A549 (cell line): ENCODE measurements around the gene JARID2. TPM values are rescaled to one million over a fixed set of nuclear protein-coding genes. Genes with fewer than 3 reads are reported as not detected.

Source experiments
- ATAC-seq, 2 experiments: fragments of 200-7000 bp in 1 of 2; fragments of >200 bp in 1 of 2; cut with Nextera tagmentation in 1 of 2; cut with Tn5 transposase in 1 of 2; 3 replicates each; pipeline versions ENCODE4 v1.8.0 to v1.9.1; 2018 to 2020; ENCODE audit warnings: mild to moderate bottlenecking in 1 of 2, moderate library complexity in 1 of 2
- CTCF ChIA-PET: fragments of 300-600 bp; sonication (Branson Sonifier 250); formaldehyde crosslinking; extraction: SDS; loops from one replicate; lab custom pipeline; 2021; ENCODE audit warnings: antibody characterized with exemption, inconsistent platforms; lab: Yijun Ruan, JAX
- POLR2A ChIA-PET: fragments of 350-600 bp; formaldehyde crosslinking; extraction: SDS; loops from one replicate; lab custom pipeline; 2021; ENCODE audit warnings: antibody characterized with exemption, inconsistent platforms; lab: Yijun Ruan, JAX
- DNase-seq, 2 experiments: peaks; one replicate each; pipeline versions ENCODE4 v3.0.0 to v3.0.0-alpha.2; 2011 to 2016; ENCODE audit warnings: low read depth in 1 of 2, low spot score in 1 of 2
- FAIRE-seq: peaks from 2 replicates; lab custom pipeline; 2011; peaks lifted over from hg19 to GRCh38; lab: Jason Lieb, UNC
- H3K27ac ChIP-seq, 2 experiments: fragments of >200 bp; sonication (Bioruptor Twin); formaldehyde crosslinking; 3 replicates each; pipeline ENCODE4 v1.5.1; 2016 to 2017
- H3K4me1 ChIP-seq: fragments of >200 bp; sonication (Bioruptor Twin); formaldehyde crosslinking; 3 replicates; pipeline ENCODE4 v1.6.1; 2016
- H3K4me2 ChIP-seq: fragments of >200 bp; sonication (Bioruptor Twin); formaldehyde crosslinking; 3 replicates; pipeline ENCODE4 v1.6.1; 2016
- H3K4me3 ChIP-seq: fragments of >200 bp; sonication (Bioruptor Twin); formaldehyde crosslinking; 3 replicates; pipeline ENCODE4 v1.5.1; 2016
- H3K9me3 ChIP-seq: fragments of >200 bp; sonication (Bioruptor Twin); formaldehyde crosslinking; 3 replicates; pipeline ENCODE4 v1.6.1; 2016
- ATOH8 ChIP-seq: fragments of 250-450 bp; sonication (Bioruptor Pico); IDR thresholded peaks from 2 replicates; pipeline ENCODE4 v1.5.0; 2020; ENCODE audit warnings: low read depth, mild to moderate bottlenecking, moderate library complexity
- BCL3 ChIP-seq: fragments of >200 bp; sonication (Bioruptor Twin); formaldehyde crosslinking; IDR thresholded peaks from 3 replicates; pipeline ENCODE4 v1.6.1; 2016
- BHLHE40 ChIP-seq: IDR thresholded peaks from 2 replicates; pipeline ENCODE4 v1.6.1; 2012; ENCODE audit warnings: low read depth, low read length, inconsistent platforms
- CBX2 ChIP-seq: fragments of 200-600 bp; sonication (generic); IDR thresholded peaks from 2 replicates; pipeline ENCODE4 v1.6.1; 2016; ENCODE audit warnings: low read depth, mild to moderate bottlenecking, borderline replicate concordance
- CBX8 ChIP-seq: fragments of 200-600 bp; sonication (generic); IDR thresholded peaks from 2 replicates; pipeline ENCODE4 v1.6.1; 2016
- CHD4 ChIP-seq: fragments of 200-600 bp; sonication (generic); IDR thresholded peaks from 2 replicates; pipeline ENCODE4 v1.6.1; 2016; ENCODE audit warnings: antibody characterized with exemption, mild to moderate bottlenecking, borderline replicate concordance
- ELK1 ChIP-seq: fragments of 150-350 bp; IDR thresholded peaks from 2 replicates; pipeline ENCODE4 v1.6.1; 2014; ENCODE audit warnings: low read depth, mild to moderate bottlenecking, low read length
- EP300 ChIP-seq, 2 experiments: fragments of >200 bp; sonication (Bioruptor Twin); formaldehyde crosslinking; IDR thresholded peaks; 2 replicates in 1 of 2; 3 replicates in 1 of 2; pipeline ENCODE4 v1.6.1; 2016 to 2017
- ESRRA ChIP-seq: fragments of 150-350 bp; IDR thresholded peaks from 2 replicates; pipeline ENCODE4 v1.6.1; 2014; ENCODE audit warnings: mild to moderate bottlenecking, low read length, borderline replicate concordance
- FOSB ChIP-seq: fragments of 250-450 bp; sonication (Bioruptor Pico); IDR thresholded peaks from 2 replicates; pipeline ENCODE4 v1.5.0; 2020; ENCODE audit warnings: mild to moderate bottlenecking, moderate library complexity
- FOSL2 ChIP-seq, 2 experiments: fragments of 450-650 bp in 1 of 2; fragments of >200 bp in 1 of 2; sonication (Bioruptor Twin) in 1 of 2; formaldehyde crosslinking; IDR thresholded peaks; 2 replicates each; pipeline versions ENCODE4 v1.5.0 to v1.6.1; 2016 to 2020; ENCODE audit warnings: mild to moderate bottlenecking in 1 of 2, moderate library complexity in 1 of 2
- FOXS1 ChIP-seq: fragments of 250-450 bp; sonication (Bioruptor Pico); IDR thresholded peaks from 2 replicates; pipeline ENCODE4 v1.5.0; 2020; ENCODE audit warnings: mild to moderate bottlenecking, moderate library complexity
- HOXA7 ChIP-seq: fragments of 250-450 bp; sonication (Bioruptor Pico); IDR thresholded peaks from 2 replicates; pipeline ENCODE4 v1.5.0; 2020; ENCODE audit warnings: mild to moderate bottlenecking, moderate library complexity
- JUNB ChIP-seq: fragments of >200 bp; sonication (Bioruptor Twin); formaldehyde crosslinking; IDR thresholded peaks from 2 replicates; pipeline ENCODE4 v1.6.1; 2016
- KDM1A ChIP-seq: fragments of 200-600 bp; sonication (generic); IDR thresholded peaks from 2 replicates; pipeline ENCODE4 v1.6.1; 2016; ENCODE audit warnings: low read depth, mild to moderate bottlenecking
- KDM5A ChIP-seq: fragments of 200-600 bp; sonication (generic); IDR thresholded peaks from 2 replicates; pipeline ENCODE4 v1.6.1; 2016; ENCODE audit warnings: antibody characterized with exemption, mild to moderate bottlenecking
- PBX3 ChIP-seq: IDR thresholded peaks from 2 replicates; pipeline ENCODE4 v1.6.1; 2012
- PHF8 ChIP-seq: fragments of 200-600 bp; sonication (generic); IDR thresholded peaks from 2 replicates; pipeline ENCODE4 v1.6.1; 2016; ENCODE audit warnings: low read depth, mild to moderate bottlenecking, antibody characterized with exemption, moderate library complexity, borderline replicate concordance
- POLR2AphosphoS2 ChIP-seq: conservative IDR thresholded peaks from 2 replicates; pipeline ENCODE4 v1.6.1; 2012; ENCODE audit warnings: low read length, improper control_type of control experiment, inconsistent platforms
- RAD21 ChIP-seq, 2 experiments: fragments of >200 bp in 1 of 2; sonication (Bioruptor Twin) in 1 of 2; formaldehyde crosslinking in 1 of 2; IDR thresholded peaks in 1 of 2; conservative IDR thresholded peaks in 1 of 2; 2 replicates in 1 of 2; 3 replicates in 1 of 2; pipeline ENCODE4 v1.6.1; 2012 to 2018; ENCODE audit warnings: inconsistent platforms in 1 of 2
- RARB ChIP-seq: fragments of 250-450 bp; sonication (Bioruptor Pico); IDR thresholded peaks from 2 replicates; pipeline ENCODE4 v1.8.0; 2021; ENCODE audit warnings: mild to moderate bottlenecking, moderate library complexity
- RCOR1 ChIP-seq: fragments of 150-350 bp; IDR thresholded peaks from 2 replicates; pipeline ENCODE4 v1.6.1; 2014; ENCODE audit warnings: antibody characterized with exemption, low read length, low read depth
- RNF2 ChIP-seq: fragments of 200-600 bp; sonication (generic); IDR thresholded peaks from 2 replicates; pipeline ENCODE4 v1.6.1; 2016; ENCODE audit warnings: low read depth, mild to moderate bottlenecking, antibody characterized with exemption, moderate library complexity, borderline replicate concordance
- SREBF2 ChIP-seq: fragments of 450-650 bp; IDR thresholded peaks from 2 replicates; pipeline ENCODE4 v1.6.1; 2014; ENCODE audit warnings: mild to moderate bottlenecking, moderate library complexity
- USF2 ChIP-seq: fragments of 450-650 bp; IDR thresholded peaks from 2 replicates; pipeline ENCODE4 v1.6.1; 2014; ENCODE audit warnings: antibody characterized with exemption
- ZFP36 ChIP-seq: fragments of 450-650 bp; IDR thresholded peaks from 2 replicates; pipeline ENCODE4 v1.6.1; 2014; ENCODE audit warnings: borderline replicate concordance; ENCODE audit not compliant: partially characterized antibody
- WGBS: methylation state at CpG from one replicate; pipeline ENCODE4 v1.1.6; 2017; ENCODE audit errors: missing lambda C conversion rate; 5-methylcytosine and 5-hydroxymethylcytosine counted together
- polyA plus RNA-seq, 4 experiments: library from polyadenylated mRNA; depleted of rRNA in 3 of 4; stranded (reverse); fragments of >200 nt; fragmentation: RNase III in 1 of 4; extraction: RNeasy Plus Mini Kit Qiagen cat#74134 plus additional on column Dnase treatment in 1 of 4; gene quantifications; 2 replicates in 3 of 4; 3 replicates in 1 of 4; pipeline ENCODE4 v1.2.3, GENCODE V29; 2011 to 2017

JARID2 gene
- polyA plus RNA-seq, 2 of the 4 experiments (the other 2 are of a cell fraction): 7.8 to 8.3 TPM

- POLR2A ChIA-PET: no interaction called here
Measured at GRCh38 chr6:15335385-15335784, 89.5 kb downstream of the JARID2 start.

GRCh38 chr6:15335916-15336315 is 90.0 kb downstream of the JARID2 start:
- peaks cover 13% of the 10 kb centered on the region for H3K4me1 ChIP-seq
- ATAC-seq (no peak), DNase-seq (no peak), FAIRE-seq (no peak)
- H3K4me2 ChIP-seq: no peak overlapping the region
- ChIA-PET CTCF (no interaction called here), POLR2A (no interaction called here)
- no peak overlapping the region for H3K4me3 ChIP-seq
- H3K27ac ChIP-seq: no peak overlapping the region
- TF ChIP-seq POLR2AphosphoS2 (no peak), CBX8 (no peak), ELK1 (no peak), CHD4 (no peak), ESRRA (no peak), PBX3 (no peak), CBX2 (no peak), BHLHE40 (no peak), RCOR1 (no peak), FOSB (CRISPR knock-in tag) (no peak), KDM5A (no peak), BCL3 (no peak), RNF2 (no peak), FOSL2 (IDR thresholded peaks at IDR 0.05) (no peak), FOSL2 (CRISPR knock-in tag; IDR thresholded peaks at IDR 0.05) (no peak)
- no peaks in the 10 kb centered on the region for H3K9me3 ChIP-seq
- WGBS: 82% methylated on average over 4 of the region's 4 CpGs

More at GRCh38 chr6:15335385-15335784, 89.5 kb downstream of the JARID2 start:
- no peak overlapping the region for H3K4me3 ChIP-seq
- FAIRE-seq (no peak), DNase-seq (no peak), ATAC-seq (no peak)
- H3K4me2 ChIP-seq: no peak overlapping the region
- H3K4me1 ChIP-seq: peaks cover 13% of the 10 kb centered on the region
- CTCF ChIA-PET: no interaction called here
- no peaks in the 10 kb centered on the region for H3K9me3 ChIP-seq
- TF ChIP-seq ZFP36: no peak
- no peak for TF ChIP-seq SREBF2
- no peak for TF ChIP-seq PBX3
- no peak for TF ChIP-seq FOXS1
- no peak for TF ChIP-seq KDM1A
- TF ChIP-seq FOSL2 (IDR thresholded peaks at IDR 0.05): no peak
- TF ChIP-seq FOSL2 (CRISPR knock-in tag; IDR thresholded peaks at IDR 0.05): no peak
- H3K27ac ChIP-seq: no peak overlapping the region

GRCh38 chr6:15336900-15337560 is 91.2 kb downstream of the JARID2 start:
- ChIA-PET POLR2A (no interaction called here), CTCF (no interaction called here)
- no peak for FAIRE-seq
- H3K27ac ChIP-seq: no peak overlapping the region
- 90% methylated on average over 9 of the region's 9 CpGs for WGBS
- ATAC-seq: no peak
- H3K4me2 ChIP-seq: no peak overlapping the region
- peaks cover 16% of the 10 kb centered on the region for H3K4me1 ChIP-seq
- H3K9me3 ChIP-seq: no peaks in the 10 kb centered on the region
- TF ChIP-seq HOXA7 (CRISPR knock-in tag) (no peak), USF2 (no peak), CHD4 (no peak), ATOH8 (no peak), RARB (CRISPR knock-in tag) (no peak), EP300 (IDR thresholded peaks at IDR 0.05) (no peak), SREBF2 (no peak), RAD21 (conservative IDR thresholded peaks at IDR 0.05 in 1 of 2, IDR thresholded peaks at IDR 0.05 in 1 of 2) (no peak), JUNB (no peak), BHLHE40 (no peak), ESRRA (no peak), PHF8 (no peak)
- H3K4me3 ChIP-seq: no peak overlapping the region
- no peak for DNase-seq
